Endothelial cell of umbilical vein (primary cell): ENCODE data around the gene RTEL1. TPM values are rescaled to one million over a fixed set of nuclear protein-coding genes. Genes with fewer than 3 reads are reported as not detected.

Source experiments
- BruUV-seq: library from RNA; stranded (reverse); fragments of 400-500 nt; replicated peaks from 2 replicates; lab custom pipeline; 2021; lab: Mats Ljungman, UMichigan
- CTCF ChIA-PET: fragments of 300-600, 350-600 bp; sonication (Branson Sonifier 250); formaldehyde crosslinking; loops from one replicate; lab custom pipeline; 2021; ENCODE audit warnings: antibody characterized with exemption, inconsistent platforms; lab: Charles Lee
- POLR2A ChIA-PET: fragments of 300-600, 350-600 bp; sonication (Branson Sonifier 250); formaldehyde crosslinking; loops from one replicate; lab custom pipeline; 2021; ENCODE audit warnings: antibody characterized with exemption, inconsistent platforms; lab: Charles Lee
- DNase-seq: peaks from one replicate; pipeline ENCODE4 v3.0.0-alpha.2; 2011; ENCODE audit warnings: low read depth, low spot score
- FAIRE-seq: peaks from 2 replicates; lab custom pipeline; 2011; peaks lifted over from hg19 to GRCh38; lab: Jason Lieb, UNC
- H2AFZ ChIP-seq: 2 replicates; pipeline ENCODE4 v1.6.0; 2012; ENCODE audit warnings: low read depth, low read length, control low read depth, inconsistent platforms
- H3K27ac ChIP-seq: 2 replicates; pipeline ENCODE4 v1.5.1; 2011; ENCODE audit warnings: low read depth, mild to moderate bottlenecking, control low read depth, low read length, moderate library complexity; ENCODE audit not compliant: insufficient read depth
- H3K27me3 ChIP-seq, 2 experiments: 2 replicates each; pipeline versions ENCODE4 v1.6.0 to v1.6.1; 2011; ENCODE audit warnings: low read length in 2 of 2, mixed read lengths in 1 of 2; ENCODE audit not compliant: control insufficient read depth in 2 of 2, insufficient read depth in 2 of 2
- H3K36me3 ChIP-seq, 2 experiments: 2 replicates in 1 of 2; 3 replicates in 1 of 2; pipeline ENCODE4 v1.5.1; 2011; ENCODE audit warnings: low read length in 2 of 2, mild to moderate bottlenecking in 1 of 2, moderate library complexity in 1 of 2; ENCODE audit not compliant: control insufficient read depth in 2 of 2, insufficient read depth in 2 of 2; ENCODE audit errors: extremely low read depth in 1 of 2
- H3K4me1 ChIP-seq: 3 replicates; pipeline ENCODE4 v1.5.1; 2011; ENCODE audit warnings: mild to moderate bottlenecking, low read length; ENCODE audit not compliant: control insufficient read depth, insufficient read depth; ENCODE audit errors: extremely low read depth
- H3K4me2 ChIP-seq: 2 replicates; pipeline ENCODE4 v1.6.1; 2011; ENCODE audit warnings: low read length, control low read depth, mixed read lengths; ENCODE audit not compliant: insufficient read depth
- H3K4me3 ChIP-seq, 3 experiments: fragments of 200-600 bp in 1 of 3; sonication (generic), shearing (Covaris generic) in 1 of 3; replicated peaks in 1 of 3; 2 replicates each; pipeline ENCODE4 v1.5.1; 2011 to 2016; ENCODE audit warnings: control low read depth in 3 of 3, low read length in 3 of 3, mild to moderate bottlenecking in 2 of 3, inconsistent platforms in 1 of 3, low read depth in 1 of 3, moderate library complexity in 1 of 3; ENCODE audit not compliant: insufficient read depth in 1 of 3
- H3K79me2 ChIP-seq: 2 replicates; pipeline ENCODE4 v1.6.0; 2012; ENCODE audit warnings: low read length, inconsistent platforms; ENCODE audit not compliant: control insufficient read depth, insufficient read depth
- H3K9ac ChIP-seq: replicated peaks from 2 replicates; pipeline ENCODE3; 2011; ENCODE audit warnings: low read length, control low read depth; ENCODE audit not compliant: insufficient read depth; ENCODE audit errors: extremely low read depth
- H3K9me1 ChIP-seq: replicated peaks from 3 replicates; pipeline ENCODE4 v1.6.0; 2011; ENCODE audit warnings: mild to moderate bottlenecking, low read length; ENCODE audit not compliant: control insufficient read depth, insufficient read depth; ENCODE audit errors: extremely low read depth
- H3K9me3 ChIP-seq: replicated peaks from 2 replicates; pipeline ENCODE4 v1.5.1; 2012; ENCODE audit warnings: low read length, inconsistent platforms; ENCODE audit not compliant: control insufficient read depth, insufficient read depth
- H4K20me1 ChIP-seq: replicated peaks from 2 replicates; pipeline ENCODE3; 2011; ENCODE audit warnings: mild to moderate bottlenecking, low read length; ENCODE audit not compliant: control insufficient read depth, insufficient read depth; ENCODE audit errors: extremely low read depth
- CTCF ChIP-seq, 2 donors: IDR thresholded peaks; 1 replicate in 1 of 2; 2 replicates in 1 of 2; pipeline ENCODE4 v1.5.1; 2011; ENCODE audit warnings: low read length in 2 of 2, mild to moderate bottlenecking in 2 of 2, moderate library complexity in 2 of 2, control low read depth in 1 of 2, inconsistent platforms in 1 of 2, low read depth in 1 of 2; ENCODE audit not compliant: insufficient read depth in 1 of 2; ENCODE audit errors: extremely low read depth in 1 of 2
- EZH2 ChIP-seq: IDR thresholded peaks from 2 replicates; pipeline ENCODE4 v1.6.1; 2012; ENCODE audit warnings: borderline replicate concordance, low read depth, mild to moderate bottlenecking, moderate library complexity, low read length, inconsistent platforms; ENCODE audit not compliant: severe bottlenecking
- FOS ChIP-seq: IDR thresholded peaks from 2 replicates; pipeline ENCODE4 v1.6.1; 2011; ENCODE audit warnings: mild to moderate bottlenecking, low read length, moderate library complexity, borderline replicate concordance; ENCODE audit not compliant: insufficient read depth
- GATA2 ChIP-seq: IDR thresholded peaks from 2 replicates; pipeline ENCODE4 v1.7.0; 2011; ENCODE audit warnings: low read depth, mild to moderate bottlenecking, moderate library complexity, mixed read lengths, low read length; ENCODE audit not compliant: insufficient read length, insufficient read depth
- JUN ChIP-seq: IDR thresholded peaks from 2 replicates; pipeline ENCODE4 v1.6.1; 2011; ENCODE audit warnings: borderline replicate concordance, low read depth; ENCODE audit not compliant: insufficient read length, insufficient read depth
- MYC ChIP-seq: IDR thresholded peaks from one replicate; pipeline ENCODE4 v1.6.1; 2011; ENCODE audit warnings: mild to moderate bottlenecking, low read depth, low read length
- POLR2A ChIP-seq: IDR thresholded peaks from 2 replicates; pipeline ENCODE4 v1.6.1; 2012; ENCODE audit warnings: low read depth, mild to moderate bottlenecking, control low read depth, low read length
- POLR2AphosphoS5 ChIP-seq: IDR thresholded peaks from 2 replicates; pipeline ENCODE4 v1.6.1; 2012; ENCODE audit warnings: low read depth, mild to moderate bottlenecking, control low read depth, low read length, moderate library complexity; ENCODE audit not compliant: insufficient read depth
- dilution Hi-C: fragments of 300-500 bp; cut with MboI; formaldehyde crosslinking; loops from one replicate; pipeline ENCODE4 v1.15.0; 2019; ENCODE audit warnings: low sequenced_read_pairs; ENCODE audit not compliant: extremely low pct_ligation_motif_present
- intact Hi-C: fragments of 100-400 bp; cut with micrococcal nuclease; formaldehyde crosslinking; loops from one replicate; pipeline ENCODE4 v1.10.0; 2022
- polyA plus RNA-seq, 4 experiments: library from polyadenylated mRNA; depleted of rRNA in 3 of 4; stranded (reverse) in 3 of 4; unstranded in 1 of 4; fragments of >200 nt; gene quantifications; 2 replicates each; pipeline versions ENCODE4 v1.2.1 to v1.2.3, GENCODE V29; 2011 to 2012; ENCODE audit warnings: missing spikeins in 1 of 4
- total RNA-seq: library from RNA; stranded (reverse); gene quantifications from 2 replicates; pipeline ENCODE4 v1.2.3, GENCODE V29; 2021

The RTEL1 gene
- total and polyA plus RNA-seq, 2 donors (not counting 3 experiments of a cell fraction or from before 2014, with no cell fraction given) = 17.0 to 44.9 TPM

GRCh38 chr20:63643946-63644345 is 14.2 kb upstream of the RTEL1 start:
- no peak overlapping the region for H3K27ac ChIP-seq
- dilution Hi-C loops = no loop called here

More at GRCh38 chr20:63643946-63644345, 14.2 kb upstream of the RTEL1 start:
- DNase-seq = no peak
- POLR2A ChIA-PET = no interaction called here
- no peaks in the 10 kb centered on the region for H3K9me1 ChIP-seq
- no peaks in the 10 kb centered on the region for H3K27me3 ChIP-seq
- H3K4me3 ChIP-seq = no peak overlapping the region
- BruUV-seq = no TSS peak
- no peaks in the 10 kb centered on the region for H4K20me1 ChIP-seq
- FAIRE-seq = no peak
- CTCF ChIA-PET = interaction anchor here (0.9 to 1.1 kb wide), 2 partner anchors 39 to 96 kb away, joined by 3 read pairs; no protein-coding TSS in a partner anchor
- no peak for TF ChIP-seq POLR2A
- no peak for TF ChIP-seq CTCF (IDR thresholded peaks at IDR 0.05; ENCODE audit: extremely low read depth in 1 of 2, insufficient read depth in 1 of 2, low read depth in 1 of 2, low read length in 2 of 2)
- no peak for TF ChIP-seq JUN
- TF ChIP-seq FOS = no peak
- TF ChIP-seq POLR2AphosphoS5 = no peak
- no peak for TF ChIP-seq MYC
- TF ChIP-seq GATA2 = no peak
- TF ChIP-seq EZH2 = no peak
- no peak overlapping the region for H3K4me2 ChIP-seq
- H3K36me3 ChIP-seq = no peaks in the 10 kb centered on the region
- no peak overlapping the region for H3K9ac ChIP-seq
- H3K4me1 ChIP-seq = peaks cover 2% of the 10 kb centered on the region
- no peaks in the 10 kb centered on the region for H3K9me3 ChIP-seq
- intact Hi-C loops = no loop called here
- H2AFZ ChIP-seq = no peak overlapping the region
- H3K79me2 ChIP-seq = no peaks in the 10 kb centered on the region
